ENCODE results near the gene LRBA.

The LRBA gene

DNA sequence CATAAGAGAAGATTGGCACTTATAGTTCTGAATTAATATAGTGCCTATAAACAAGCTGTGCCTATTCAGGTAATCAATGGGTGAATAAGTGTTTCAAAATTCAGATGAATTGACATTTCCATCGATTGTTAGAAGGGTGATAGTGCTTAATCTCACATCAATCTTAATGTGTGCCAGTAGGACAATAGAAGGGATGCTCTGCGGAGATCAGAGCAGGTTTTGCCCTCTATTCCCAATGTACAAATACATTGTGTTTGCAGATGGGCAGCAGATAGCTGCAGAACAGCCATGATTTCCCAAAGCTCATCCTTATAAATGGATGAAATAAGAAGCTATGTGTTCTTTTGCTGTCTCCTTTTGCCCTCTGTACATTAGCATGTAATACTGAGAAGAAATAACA is 425.9 kb downstream of the LRBA start:
- Histone ChIP-seq H2BK12ac (ENCODE audit: low read length in 2 of 2) (no peak overlapping the region), H3K36me3 (ENCODE audit: control insufficient read depth in 1 of 2, insufficient read depth in 2 of 2, low read depth in 1 of 2, low read length in 2 of 2) (no peaks in the 10 kb centered on the region), H2BK15ac (ENCODE audit: low read depth, poor library complexity, severe bottlenecking) (no peak overlapping the region), H4K8ac (ENCODE audit: low read length) (no peak overlapping the region), H3K9me3 (ENCODE audit: control insufficient read depth, low read length) (no peaks in the 10 kb centered on the region), H3K27ac (ENCODE audit: low read length, poor library complexity, severe bottlenecking) (no peak overlapping the region), H3K23ac (ENCODE audit: low read length in 2 of 2) (no peak overlapping the region), H3K79me1 (replicated peaks; ENCODE audit: low read length, poor library complexity, severe bottlenecking) (peaks cover 4% of the 10 kb centered on the region), H3K18ac (ENCODE audit: low read depth in 1 of 2, low read length in 2 of 2) (no peak overlapping the region), H2BK120ac (ENCODE audit: low read depth, low read length) (no peak overlapping the region), H4K91ac (ENCODE audit: low read length) (no peak overlapping the region), H3K14ac (ENCODE audit: low read length in 2 of 2) (no peak overlapping the region), H3K4me3 (ENCODE audit: insufficient read depth in 1 of 2, low read depth in 1 of 2, low read length in 2 of 2) (no peak overlapping the region), H3K4ac (ENCODE audit: low read depth in 1 of 2, low read length in 2 of 2) (no peak overlapping the region), H3K4me1 (ENCODE audit: control insufficient read depth, insufficient read depth, low read depth, low read length) (peaks cover 3% of the 10 kb centered on the region), H3K4me2 (ENCODE audit: low read length, poor library complexity, severe bottlenecking) (no peak overlapping the region), H3K27me3 (ENCODE audit: control insufficient read depth in 1 of 2, insufficient read depth in 1 of 2, low read length in 2 of 2) (no peaks in the 10 kb centered on the region), H2AFZ (ENCODE audit: low read depth, low read length) (no peak overlapping the region), H2BK5ac (ENCODE audit: low read depth, low read length, poor library complexity, severe bottlenecking) (no peak overlapping the region), H3K9ac (ENCODE audit: low read length) (no peak overlapping the region), H2AK5ac (ENCODE audit: low read length, severe bottlenecking) (no peak overlapping the region)
- no peak for DNase-seq
- WGBS = 96% methylated on average over 2 of the region's 2 CpGs

GRCh38 chr4:150588316-150588715 is 426.8 kb downstream of the LRBA start:
- no peak overlapping the region for H3K4ac ChIP-seq (ENCODE audit: low read depth in 1 of 2, low read length in 2 of 2)
- H3K36me3 ChIP-seq (ENCODE audit: control insufficient read depth in 1 of 2, insufficient read depth in 2 of 2, low read depth in 1 of 2, low read length in 2 of 2) = no peaks in the 10 kb centered on the region
- peaks cover 5% of the 10 kb centered on the region for H3K79me1 ChIP-seq (replicated peaks; ENCODE audit: low read length, poor library complexity, severe bottlenecking)
- H3K4me3 ChIP-seq (ENCODE audit: insufficient read depth in 1 of 2, low read depth in 1 of 2, low read length in 2 of 2) = no peak overlapping the region
- no peaks in the 10 kb centered on the region for H3K27me3 ChIP-seq (ENCODE audit: control insufficient read depth in 1 of 2, insufficient read depth in 1 of 2, low read length in 2 of 2)
- no peak overlapping the region for H3K18ac ChIP-seq (ENCODE audit: low read depth in 1 of 2, low read length in 2 of 2)
- peaks cover 2% of the 10 kb centered on the region for H3K9me3 ChIP-seq (ENCODE audit: control insufficient read depth, low read length)
- H4K91ac ChIP-seq (ENCODE audit: low read length) = no peak overlapping the region
- peaks cover 8% of the 10 kb centered on the region for H3K4me1 ChIP-seq (ENCODE audit: control insufficient read depth, insufficient read depth, low read depth, low read length)
- no peak overlapping the region for H3K9ac ChIP-seq (ENCODE audit: low read length)
- H3K27ac ChIP-seq (ENCODE audit: low read length, poor library complexity, severe bottlenecking) = no peak overlapping the region
- H3K4me2 ChIP-seq (ENCODE audit: low read length, poor library complexity, severe bottlenecking) = no peak overlapping the region
- H3K23ac ChIP-seq (ENCODE audit: low read length in 2 of 2) = no peak overlapping the region
- no peak overlapping the region for H2AFZ ChIP-seq (ENCODE audit: low read depth, low read length)
- H2BK120ac ChIP-seq (ENCODE audit: low read depth, low read length) = no peak overlapping the region
- H4K8ac ChIP-seq (ENCODE audit: low read length) = no peak overlapping the region
- H2BK5ac ChIP-seq (ENCODE audit: low read depth, low read length, poor library complexity, severe bottlenecking) = no peak overlapping the region
- H2AK5ac ChIP-seq (ENCODE audit: low read length, severe bottlenecking) = no peak overlapping the region
- no peak overlapping the region for H2BK15ac ChIP-seq (ENCODE audit: low read depth, poor library complexity, severe bottlenecking)
- no peak overlapping the region for H2BK12ac ChIP-seq (ENCODE audit: low read length in 2 of 2)
- no peak overlapping the region for H3K14ac ChIP-seq (ENCODE audit: low read length in 2 of 2)
- no CpG with 5 or more reads among the region's 1 CpG for WGBS
- DNase-seq = no peak

- H2BK12ac ChIP-seq (ENCODE audit: low read length in 2 of 2) = no peak overlapping the region
- no peak overlapping the region for H3K18ac ChIP-seq (ENCODE audit: low read depth in 1 of 2, low read length in 2 of 2)
- H2BK5ac ChIP-seq (ENCODE audit: low read depth, low read length, poor library complexity, severe bottlenecking) = no peak overlapping the region
- H3K14ac ChIP-seq (ENCODE audit: low read length in 2 of 2) = no peak overlapping the region
- H3K9me3 ChIP-seq (ENCODE audit: control insufficient read depth, low read length) = peaks cover 14% of the 10 kb centered on the region
- H2BK15ac ChIP-seq (ENCODE audit: low read depth, poor library complexity, severe bottlenecking) = no peak overlapping the region
- no peak for DNase-seq
- no peak overlapping the region for H2BK120ac ChIP-seq (ENCODE audit: low read depth, low read length)
- H3K4me2 ChIP-seq (ENCODE audit: low read length, poor library complexity, severe bottlenecking) = no peak overlapping the region
- no peak overlapping the region for H3K4me3 ChIP-seq (ENCODE audit: insufficient read depth in 1 of 2, low read depth in 1 of 2, low read length in 2 of 2)
- H3K4me1 ChIP-seq (ENCODE audit: control insufficient read depth, insufficient read depth, low read depth, low read length) = peaks cover 6% of the 10 kb centered on the region
- H3K79me1 ChIP-seq (replicated peaks; ENCODE audit: low read length, poor library complexity, severe bottlenecking) = peaks cover 4% of the 10 kb centered on the region
- H2AK5ac ChIP-seq (ENCODE audit: low read length, severe bottlenecking) = no peak overlapping the region
- H3K23ac ChIP-seq (ENCODE audit: low read length in 2 of 2) = no peak overlapping the region
- H3K27ac ChIP-seq (ENCODE audit: low read length, poor library complexity, severe bottlenecking) = no peak overlapping the region
- no peak overlapping the region for H4K8ac ChIP-seq (ENCODE audit: low read length)
- H4K91ac ChIP-seq (ENCODE audit: low read length) = no peak overlapping the region
- peaks cover 0 to 4% of the 10 kb centered on the region in 2 experiments for H3K36me3 ChIP-seq (ENCODE audit: control insufficient read depth in 1 of 2, insufficient read depth in 2 of 2, low read depth in 1 of 2, low read length in 2 of 2)
- H2AFZ ChIP-seq (ENCODE audit: low read depth, low read length) = no peak overlapping the region
- H3K27me3 ChIP-seq (ENCODE audit: control insufficient read depth in 1 of 2, insufficient read depth in 1 of 2, low read length in 2 of 2) = no peaks in the 10 kb centered on the region
- no peak overlapping the region for H3K4ac ChIP-seq (ENCODE audit: low read depth in 1 of 2, low read length in 2 of 2)
- no peak overlapping the region for H3K9ac ChIP-seq (ENCODE audit: low read length)
Measured at GRCh38 chr4:150586162-150586810, 428.8 kb downstream of the LRBA start.

DNA sequence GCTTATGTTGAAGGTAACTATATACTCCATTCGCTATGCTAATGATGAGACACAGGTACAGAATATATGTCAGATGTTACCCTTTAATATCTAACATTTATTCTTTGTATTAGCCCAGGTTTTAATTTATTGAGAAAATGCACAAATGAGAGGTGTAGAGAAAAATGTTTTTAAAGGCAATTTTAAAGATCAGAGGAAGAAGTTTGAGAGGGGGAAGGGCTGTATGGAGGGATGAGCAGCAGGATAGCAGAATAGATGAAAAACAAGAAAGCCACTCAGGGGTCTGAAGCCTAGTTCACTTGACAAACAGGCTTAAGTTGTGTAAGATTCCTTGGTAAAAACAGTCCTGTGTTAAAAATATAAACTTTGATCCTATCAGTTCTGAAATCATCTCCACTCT is 429.5 kb downstream of the LRBA start:
- H3K4me1 ChIP-seq (ENCODE audit: control insufficient read depth, insufficient read depth, low read depth, low read length) = peaks cover 6% of the 10 kb centered on the region
- no peak overlapping the region for H2AK5ac ChIP-seq (ENCODE audit: low read length, severe bottlenecking)
- no peak overlapping the region for H3K4ac ChIP-seq (ENCODE audit: low read depth in 1 of 2, low read length in 2 of 2)
- no peak overlapping the region for H2BK15ac ChIP-seq (ENCODE audit: low read depth, poor library complexity, severe bottlenecking)
- no CpG with 5 or more reads among the region's 1 CpG for WGBS
- no peak overlapping the region for H4K91ac ChIP-seq (ENCODE audit: low read length)
- DNase-seq = no peak
- peak overlapping the region; percentile 41 for H3K4me2 ChIP-seq (ENCODE audit: low read length, poor library complexity, severe bottlenecking)
- H2BK120ac ChIP-seq (ENCODE audit: low read depth, low read length) = no peak overlapping the region
- peaks cover 19% of the 10 kb centered on the region for H3K9me3 ChIP-seq (ENCODE audit: control insufficient read depth, low read length)
- H3K4me3 ChIP-seq (ENCODE audit: insufficient read depth in 1 of 2, low read depth in 1 of 2, low read length in 2 of 2) = no peak overlapping the region
- H2AFZ ChIP-seq (ENCODE audit: low read depth, low read length) = no peak overlapping the region
- H3K27ac ChIP-seq (ENCODE audit: low read length, poor library complexity, severe bottlenecking) = no peak overlapping the region
- H3K14ac ChIP-seq (ENCODE audit: low read length in 2 of 2) = no peak overlapping the region
- H3K36me3 ChIP-seq (ENCODE audit: control insufficient read depth in 1 of 2, insufficient read depth in 2 of 2, low read depth in 1 of 2, low read length in 2 of 2) = peaks cover 0 to 4% of the 10 kb centered on the region in 2 experiments
- peaks cover 4% of the 10 kb centered on the region for H3K79me1 ChIP-seq (replicated peaks; ENCODE audit: low read length, poor library complexity, severe bottlenecking)
- H2BK12ac ChIP-seq (ENCODE audit: low read length in 2 of 2) = no peak overlapping the region
- H4K8ac ChIP-seq (ENCODE audit: low read length) = no peak overlapping the region
- no peak overlapping the region for H2BK5ac ChIP-seq (ENCODE audit: low read depth, low read length, poor library complexity, severe bottlenecking)
- H3K18ac ChIP-seq (ENCODE audit: low read depth in 1 of 2, low read length in 2 of 2) = no peak overlapping the region
- H3K9ac ChIP-seq (ENCODE audit: low read length) = no peak overlapping the region
- no peak overlapping the region for H3K23ac ChIP-seq (ENCODE audit: low read length in 2 of 2)
- H3K27me3 ChIP-seq (ENCODE audit: control insufficient read depth in 1 of 2, insufficient read depth in 1 of 2, low read length in 2 of 2) = no peaks in the 10 kb centered on the region
